ENCODE data around the gene DNAJB2.

Gene DNAJB2

GRCh38 chr2:219296142-219296541 lies 17.0 kb downstream of the DNAJB2 start:
- Histone ChIP-seq H3K27ac (no peak overlapping the region), H3K4me3 (no peak overlapping the region)
- DNase-seq (ENCODE audit: low spot score), result no peak
- no peak for TF ChIP-seq CTCF (IDR thresholded peaks at IDR 0.05)

GRCh38 chr2:219296631-219297391 lies 17.6 kb downstream of the DNAJB2 start:
- no peak overlapping the region for H3K4me3 ChIP-seq
- DNase-seq (ENCODE audit: low spot score), result no peak
- no peak for TF ChIP-seq CTCF (IDR thresholded peaks at IDR 0.05)
- no peak overlapping the region for H3K27ac ChIP-seq

- Histone ChIP-seq H3K4me3 (no peak overlapping the region), H3K27ac (no peak overlapping the region)
- no peak for DNase-seq (ENCODE audit: low spot score)
- TF ChIP-seq CTCF (IDR thresholded peaks at IDR 0.05), result no peak
Observed at GRCh38 chr2:219297766-219298456, 18.7 kb downstream of the DNAJB2 start.

GRCh38 chr2:219298759-219299371 lies 19.7 kb downstream of the DNAJB2 start:
- no peak for DNase-seq (ENCODE audit: low spot score)
- H3K4me3 ChIP-seq, result no peak overlapping the region
- H3K27ac ChIP-seq, result no peak overlapping the region
- peak; percentile 99 for TF ChIP-seq CTCF (IDR thresholded peaks at IDR 0.05)

- Histone ChIP-seq H3K27ac (no peak overlapping the region), H3K4me3 (no peak overlapping the region)
- TF ChIP-seq CTCF (IDR thresholded peaks at IDR 0.05), result no peak
- DNase-seq (ENCODE audit: low spot score), result no peak
Observed at GRCh38 chr2:219299372-219299760, 20.2 kb downstream of the DNAJB2 start.

GRCh38 chr2:219300022-219300421 lies 20.9 kb downstream of the DNAJB2 start:
- no peak overlapping the region for H3K4me3 ChIP-seq
- no peak overlapping the region for H3K27ac ChIP-seq
- DNase-seq (ENCODE audit: low spot score), result no peak
- TF ChIP-seq CTCF (IDR thresholded peaks at IDR 0.05), result no peak
